Measurements from ENCODE around the gene RWDD2A. TPM values are rescaled to one million over a fixed set of nuclear protein-coding genes. Genes with fewer than 3 reads are reported as not detected.
A peak's percentile ranks its signal among the peaks of the same experiment; 100 is the strongest.

The RWDD2A gene
- total RNA-seq, 2 experiments from 2014 or later: 2.2 to 5.3 TPM

- peaks cover 6% of the 10 kb centered on the region; the same call in 1 of the 2 replicates for H3K79me2 ChIP-seq (ENCODE audit: insufficient read depth, low read depth, low read length)
- H3K4me3 ChIP-seq (ENCODE audit: low read depth, low read length, poor library complexity, severe bottlenecking): peak overlapping the region; percentile 94
- H3K36me3 ChIP-seq (ENCODE audit: insufficient read depth, low read length): peaks cover 28% of the 10 kb centered on the region; the same call in 1 of the 2 replicates
- ChIA-PET POLR2A (interaction anchor here (4.9 kb wide), 1 partner anchor 126 kb away, joined by 30 read pairs; the partner anchor contains the start of genes DOP1A and UBE3D), CTCF (ENCODE audit: unreplicated experiment) (no interaction called here)
- peak overlapping the region; percentile 90 for H3K4me2 ChIP-seq (ENCODE audit: low read length)
- H2AFZ ChIP-seq (ENCODE audit: low read length): peak overlapping the region; percentile 93
- H3K9me3 ChIP-seq (ENCODE audit: low read length): no peaks in the 10 kb centered on the region
- BruUV-seq (replicated peaks): no TSS peak
- no peak for DNase-seq (ENCODE audit: low spot score)
- intact Hi-C loops (cut with micrococcal nuclease; ENCODE audit: unreplicated experiment): loop anchor here (5.0 to 10.0 kb wide), 2 partner anchors 672 to 945 kb away; partner anchors contain the start of gene IBTK
- H3K4me1 ChIP-seq (ENCODE audit: insufficient read depth, low read length, poor library complexity, severe bottlenecking): peaks cover 11% of the 10 kb centered on the region
- 0 out of 2 replicates have a peak, but pooled peaks cover 8% of the 10 kb centered on the region for H4K20me1 ChIP-seq (ENCODE audit: insufficient read depth, low read length)
- no peak for TF ChIP-seq EZH2phosphoT487 (IDR thresholded peaks at IDR 0.05; ENCODE audit: borderline replicate concordance, low read depth, low read length)
- TF ChIP-seq, protein P1, sequence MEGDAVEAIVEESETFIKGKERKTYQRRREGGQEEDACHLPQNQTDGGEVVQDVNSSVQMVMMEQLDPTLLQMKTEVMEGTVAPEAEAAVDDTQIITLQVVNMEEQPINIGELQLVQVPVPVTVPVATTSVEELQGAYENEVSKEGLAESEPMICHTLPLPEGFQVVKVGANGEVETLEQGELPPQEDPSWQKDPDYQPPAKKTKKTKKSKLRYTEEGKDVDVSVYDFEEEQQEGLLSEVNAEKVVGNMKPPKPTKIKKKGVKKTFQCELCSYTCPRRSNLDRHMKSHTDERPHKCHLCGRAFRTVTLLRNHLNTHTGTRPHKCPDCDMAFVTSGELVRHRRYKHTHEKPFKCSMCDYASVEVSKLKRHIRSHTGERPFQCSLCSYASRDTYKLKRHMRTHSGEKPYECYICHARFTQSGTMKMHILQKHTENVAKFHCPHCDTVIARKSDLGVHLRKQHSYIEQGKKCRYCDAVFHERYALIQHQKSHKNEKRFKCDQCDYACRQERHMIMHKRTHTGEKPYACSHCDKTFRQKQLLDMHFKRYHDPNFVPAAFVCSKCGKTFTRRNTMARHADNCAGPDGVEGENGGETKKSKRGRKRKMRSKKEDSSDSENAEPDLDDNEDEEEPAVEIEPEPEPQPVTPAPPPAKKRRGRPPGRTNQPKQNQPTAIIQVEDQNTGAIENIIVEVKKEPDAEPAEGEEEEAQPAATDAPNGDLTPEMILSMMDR (conservative IDR thresholded peaks at IDR 0.05; ENCODE audit: low read length): no peak
- H3K27ac ChIP-seq (ENCODE audit: low read depth, low read length, poor library complexity, severe bottlenecking): no peak overlapping the region
- H3K9me2 ChIP-seq (ENCODE audit: insufficient read depth, low read length): no peaks in the 10 kb centered on the region
Measured at GRCh38 chr6:83192456-83192855, 701 bp upstream of the RWDD2A start.

DNA sequence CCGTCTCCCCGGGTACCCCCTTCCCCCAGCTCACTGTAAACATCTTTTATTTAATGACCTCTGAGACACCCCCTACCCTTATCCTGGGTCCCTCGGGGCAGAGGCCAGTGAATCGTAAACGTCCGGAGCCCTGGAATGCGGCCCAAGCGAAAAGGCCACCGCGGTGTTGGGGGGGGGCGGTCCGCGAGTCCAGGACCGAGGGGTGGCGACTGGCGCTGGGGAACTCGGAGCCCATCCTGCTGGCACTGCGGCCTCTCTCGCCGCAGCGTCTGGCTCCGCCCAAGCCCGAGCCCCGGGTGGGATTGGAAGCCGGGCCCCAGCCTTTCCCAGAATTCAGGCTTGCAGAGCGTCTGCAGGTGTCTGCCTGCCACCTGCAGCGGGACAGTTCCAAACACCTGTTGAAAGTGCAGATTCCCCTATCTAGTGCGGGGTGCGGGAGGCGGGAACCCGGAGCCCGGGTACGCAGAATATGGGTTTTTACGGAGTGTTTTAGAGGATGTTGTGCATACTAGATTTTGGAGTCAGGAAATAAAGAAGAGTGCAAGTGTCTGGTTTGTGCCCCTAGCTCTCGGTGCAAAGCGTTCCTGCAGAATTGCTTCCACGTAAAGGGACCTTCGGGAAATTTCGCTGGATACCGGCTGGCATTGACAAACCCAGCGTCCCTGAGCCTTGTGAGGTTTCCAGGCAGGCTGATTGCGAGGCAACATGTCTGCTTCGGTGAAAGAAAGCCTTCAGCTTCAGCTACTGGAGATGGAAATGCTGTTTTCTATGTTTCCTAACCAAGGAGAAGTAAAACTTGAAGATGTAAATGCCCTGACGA is 800 bp downstream of the RWDD2A start:
- Histone ChIP-seq H3K27ac (ENCODE audit: low read depth, low read length, poor library complexity, severe bottlenecking) (no peak overlapping the region), H3K79me2 (ENCODE audit: insufficient read depth, low read depth, low read length) (peaks cover 6% of the 10 kb centered on the region; the same call in 1 of the 2 replicates), H3K9me3 (ENCODE audit: low read length) (no peaks in the 10 kb centered on the region), H3K36me3 (ENCODE audit: insufficient read depth, low read length) (peaks cover 15% of the 10 kb centered on the region; the same call in 1 of the 2 replicates), H2AFZ (ENCODE audit: low read length) (peak overlapping the region; percentile 93), H4K20me1 (ENCODE audit: insufficient read depth, low read length) (0 out of 2 replicates have a peak, but pooled peaks cover 8% of the 10 kb centered on the region), H3K4me2 (ENCODE audit: low read length) (peak overlapping the region; percentile 90), H3K4me3 (ENCODE audit: low read depth, low read length, poor library complexity, severe bottlenecking) (peak overlapping the region; percentile 94), H3K4me1 (ENCODE audit: insufficient read depth, low read length, poor library complexity, severe bottlenecking) (peaks cover 11% of the 10 kb centered on the region), H3K9me2 (ENCODE audit: insufficient read depth, low read length) (no peaks in the 10 kb centered on the region)
- intact Hi-C loops (cut with micrococcal nuclease; ENCODE audit: unreplicated experiment): loop anchor here (1.0 to 10.0 kb wide), 3 partner anchors 127 to 947 kb away; partner anchors contain the start of genes DOP1A and IBTK
- TF ChIP-seq EZH2phosphoT487 (IDR thresholded peaks at IDR 0.05; ENCODE audit: borderline replicate concordance, low read depth, low read length): no peak
- TF ChIP-seq, protein P1 (conservative IDR thresholded peaks at IDR 0.05; ENCODE audit: low read length): no peak
- ChIA-PET POLR2A (interaction anchor here (0.6 to 4.9 kb wide), 4 partner anchors 17 to 128 kb away, joined by 3 to 30 read pairs (median 6); partner anchors contain the start of genes DOP1A and UBE3D), CTCF (ENCODE audit: unreplicated experiment) (interaction anchor here (0.7 to 1.3 kb wide), 2 partner anchors 13 to 20 kb away, joined by 3 to 4 read pairs; no protein-coding TSS in a partner anchor)
- BruUV-seq (replicated peaks): no TSS peak
- DNase-seq (ENCODE audit: low spot score): peak; percentile 4

Data from OCI-LY7 (cell line).